Left ventricle myocardium inferior (tissue), 1 donor: ENCODE results near the gene BLOC1S4. TPM values are rescaled to one million over a fixed set of nuclear protein-coding genes. Genes with fewer than 3 reads are reported as not detected.
"Not testable (repeated sequence)": the region's sequence is repeated elsewhere in the genome, so short reads cannot be mapped to it uniquely, and the experiment has no call there.

Experiments used
- DNase-seq: peaks from one replicate; pipeline ENCODE4 v3.0.0-alpha.2; 2020
- H3K27ac ChIP-seq: fragments of 200-600 bp; replicated peaks from 2 replicates; pipeline ENCODE4 v1.8.0; 2021
- H3K27me3 ChIP-seq: fragments of 200-600 bp; 2 replicates; pipeline ENCODE4 v1.8.0; 2021; ENCODE audit warnings: low read depth
- H3K36me3 ChIP-seq: fragments of 200-600 bp; 2 replicates; pipeline ENCODE4 v1.8.0; 2021
- H3K4me1 ChIP-seq: fragments of 200-600 bp; 2 replicates; pipeline ENCODE4 v1.8.0; 2021
- H3K4me3 ChIP-seq: fragments of 200-600 bp; 2 replicates; pipeline ENCODE4 v1.8.0; 2021; ENCODE audit warnings: mild to moderate bottlenecking, moderate library complexity
- H3K9me3 ChIP-seq: fragments of 200-600 bp; replicated peaks from 2 replicates; pipeline ENCODE4 v1.8.0; 2021
- CTCF ChIP-seq: fragments of 200-600 bp; IDR thresholded peaks from 2 replicates; pipeline ENCODE4 v1.8.0; 2021; ENCODE audit warnings: antibody characterized with exemption, mild to moderate bottlenecking, borderline replicate concordance
- intact Hi-C: fragments of 100-400 bp; cut with micrococcal nuclease; formaldehyde crosslinking; loops from one replicate; pipeline ENCODE4 v1.11.0; 2022
- total RNA-seq: library from RNA; stranded (reverse); fragmentation: NEBNext Ultra II Directional; extraction: Animal tissue kit (Norgen Biotek cat#: 25700); gene quantifications from one replicate; pipeline ENCODE4 v1.2.1, GENCODE V29; 2021
- donor health status: DM: no; HTN: yes; CAD: no; lungs with severe emphysema.

Gene BLOC1S4
- total RNA-seq, 1 donor from 2014 or later, result 7.1 TPM

DNA sequence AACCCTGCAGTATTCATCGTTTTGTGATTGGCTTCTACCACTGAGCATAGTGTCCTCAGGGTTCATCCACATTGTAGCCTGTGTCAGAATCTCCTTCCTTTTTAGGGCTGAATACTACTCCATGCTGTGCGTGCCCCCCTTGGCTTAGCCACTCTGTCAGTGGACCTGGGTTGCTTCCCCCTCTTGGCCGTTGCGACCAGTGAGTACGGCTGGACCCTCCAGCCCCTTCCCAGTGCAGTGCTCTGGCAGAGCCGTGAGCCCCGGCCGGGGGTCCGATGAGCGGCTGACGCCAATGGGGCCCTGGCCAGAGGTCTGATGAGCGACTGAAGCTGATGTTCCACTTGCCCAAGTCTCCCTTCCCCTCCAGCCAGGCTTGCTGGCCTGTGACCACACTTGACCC lies 6.9 kb downstream of the BLOC1S4 start:
- intact Hi-C loops, result loop anchor here (10.0 kb wide), 1 partner anchor 332 kb away; no protein-coding TSS in a partner anchor

GRCh38 chr4:6723851-6724250 lies 7.9 kb downstream of the BLOC1S4 start:
- DNase-seq, result no peak
- Histone ChIP-seq H3K4me3 (no peak overlapping the region), H3K9me3 (no peaks in the 10 kb centered on the region), H3K27me3 (peaks cover 2% of the 10 kb centered on the region), H3K27ac (no peak overlapping the region), H3K36me3 (no peaks in the 10 kb centered on the region), H3K4me1 (peaks cover 10% of the 10 kb centered on the region)
- TF ChIP-seq CTCF, result no peak
- intact Hi-C loops, result loop anchor here (10.0 kb wide), 1 partner anchor 331 kb away; no protein-coding TSS in a partner anchor

More for the DNA sequence above, 6.9 kb downstream of the BLOC1S4 start:
- H3K36me3 ChIP-seq, result no peaks in the 10 kb centered on the region
- H3K27ac ChIP-seq, result no peak overlapping the region
- peaks cover 18% of the 10 kb centered on the region for H3K4me1 ChIP-seq
- no peak for TF ChIP-seq CTCF
- no peak overlapping the region for H3K4me3 ChIP-seq
- no peak for DNase-seq
- no peaks in the 10 kb centered on the region for H3K27me3 ChIP-seq
- no peaks in the 10 kb centered on the region for H3K9me3 ChIP-seq

DNA sequence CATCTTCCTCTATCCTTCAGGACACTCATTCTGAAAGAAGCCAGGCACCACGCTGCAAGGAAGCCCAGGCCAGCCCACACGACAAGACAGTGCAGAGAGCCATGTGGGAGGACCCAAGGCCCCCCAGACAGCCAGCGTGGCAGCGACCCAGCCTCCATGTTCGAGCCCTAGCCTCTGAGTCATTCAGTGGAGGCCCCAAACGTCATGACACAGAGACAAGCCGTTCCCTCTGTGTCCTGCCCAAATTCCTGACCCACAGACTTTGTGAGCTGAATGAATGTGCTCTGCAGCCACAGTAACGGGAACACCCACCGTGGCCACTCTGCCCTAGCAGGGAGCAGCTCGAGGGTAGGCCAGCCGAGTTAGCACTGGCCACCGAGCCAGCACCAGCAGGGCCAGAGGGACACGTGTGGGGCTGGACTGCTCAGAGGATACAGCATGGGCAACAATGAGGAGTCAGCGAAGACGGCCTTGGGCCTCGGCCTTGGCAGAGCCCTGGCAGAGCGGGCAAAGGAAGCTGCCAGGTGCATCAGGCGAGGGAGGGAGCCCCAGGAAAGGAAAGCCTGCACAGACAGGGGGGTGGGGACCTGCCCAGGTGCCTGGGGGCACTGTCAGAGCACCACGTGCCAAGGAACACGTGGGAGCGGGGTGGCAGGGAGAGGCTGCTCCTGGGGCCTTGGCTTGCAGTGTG lies 8.6 kb downstream of the BLOC1S4 start:
- no peak for TF ChIP-seq CTCF
- no peak overlapping the region for H3K4me3 ChIP-seq
- H3K36me3 ChIP-seq, result no peaks in the 10 kb centered on the region
- peaks cover 10% of the 10 kb centered on the region for H3K4me1 ChIP-seq
- intact Hi-C loops, result loop anchor here (10.0 kb wide), 1 partner anchor 330 kb away; no protein-coding TSS in a partner anchor
- H3K27ac ChIP-seq, result no peak overlapping the region
- peaks cover 5% of the 10 kb centered on the region for H3K27me3 ChIP-seq
- no peaks in the 10 kb centered on the region for H3K9me3 ChIP-seq
- DNase-seq, result no peak

- intact Hi-C loops, result loop anchor here (10.0 kb wide), 1 partner anchor 329 kb away; no protein-coding TSS in a partner anchor
- not testable (repeated sequence) for H3K27me3 ChIP-seq, H3K4me3 ChIP-seq, H3K4me1 ChIP-seq, H3K27ac ChIP-seq, H3K9me3 ChIP-seq, DNase-seq, H3K36me3 ChIP-seq
Observed at GRCh38 chr4:6725427-6725961, 9.5 kb downstream of the BLOC1S4 start.

DNA sequence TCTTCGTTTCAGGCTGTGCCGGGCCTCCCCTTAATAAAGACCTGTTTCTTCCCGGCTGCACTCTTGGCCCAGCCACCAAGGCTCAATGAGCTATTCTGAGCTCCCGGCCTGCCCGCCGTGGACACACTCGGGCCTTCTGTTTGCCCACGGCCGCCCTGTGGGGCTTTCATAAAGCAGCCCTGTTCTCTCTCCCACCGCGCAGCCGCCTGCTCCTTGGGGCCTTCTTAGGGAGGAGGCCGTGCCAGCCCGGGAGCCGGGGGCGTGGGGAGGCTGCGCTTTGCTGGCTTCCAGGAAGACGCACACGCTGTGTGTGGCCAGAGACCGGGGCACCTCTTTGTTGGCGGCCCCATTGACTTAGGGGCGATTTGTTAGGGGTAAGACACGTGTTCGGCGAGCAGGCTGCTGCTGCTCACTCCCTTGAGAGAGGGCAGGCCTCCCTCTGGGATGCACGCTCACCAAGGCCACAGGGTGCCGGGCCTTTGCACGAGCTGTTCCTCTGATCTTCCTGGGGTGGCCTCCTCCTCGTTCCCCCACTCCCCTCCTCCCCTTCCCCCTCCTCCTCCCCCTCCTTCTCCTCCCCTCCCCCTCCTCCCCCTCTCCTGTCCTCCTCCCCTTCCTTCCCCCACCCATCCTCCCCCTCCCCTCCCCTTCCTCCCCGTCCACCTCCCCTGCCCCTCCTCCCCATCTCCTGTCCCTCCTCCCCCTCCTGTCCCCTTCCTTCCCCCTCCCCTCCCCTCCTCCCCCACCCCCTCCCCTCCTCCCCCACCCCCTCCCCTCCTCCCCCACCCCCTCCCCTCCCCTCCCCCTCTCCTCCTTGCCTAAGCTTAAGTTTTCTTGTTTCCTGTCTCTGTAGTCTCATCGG lies 11.3 kb downstream of the BLOC1S4 start:
- no peak for TF ChIP-seq CTCF
- Histone ChIP-seq H3K36me3 (no peaks in the 10 kb centered on the region), H3K27ac (no peak overlapping the region), H3K4me3 (no peak overlapping the region), H3K9me3 (no peaks in the 10 kb centered on the region), H3K4me1 (peaks cover under 1% of the 10 kb centered on the region), H3K27me3 (peaks cover 5% of the 10 kb centered on the region)
- intact Hi-C loops, result loop anchor here (10.0 kb wide), 1 partner anchor 327 kb away; no protein-coding TSS in a partner anchor
- DNase-seq, result no peak
